ENCODE results near the gene GATA5. TPM values are rescaled to one million over a fixed set of nuclear protein-coding genes. Genes with fewer than 3 reads are reported as not detected.

The GATA5 gene
- total and polyA plus RNA-seq, 10 of the 15 experiments (the other 5 are each of a cell fraction or from before 2014, with no cell fraction given), result not detected

DNA sequence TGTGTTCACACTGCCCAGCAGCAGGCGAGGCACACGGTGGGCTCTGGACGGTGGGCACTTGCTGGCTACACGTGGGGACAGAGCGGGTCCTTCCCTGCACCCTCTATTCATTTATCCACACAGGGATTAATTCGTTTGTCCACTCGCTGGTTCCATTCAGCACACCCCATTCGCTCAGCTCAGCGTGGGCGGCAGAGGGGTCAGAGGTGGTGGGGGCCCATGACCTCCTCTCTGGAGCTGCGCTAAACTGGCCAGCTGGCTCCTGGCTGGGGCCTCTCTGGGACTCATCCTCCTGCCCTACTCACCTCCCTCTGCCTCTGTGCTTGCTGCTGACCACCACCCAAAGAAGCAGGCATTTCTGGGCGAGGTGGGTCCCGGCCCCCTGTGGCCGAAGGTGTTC lies 27.0 kb downstream of the GATA5 start:
- H3K79me2 ChIP-seq (ENCODE audit: control insufficient read depth, insufficient read depth, low read length), result no peaks in the 10 kb centered on the region
- H3K4me1 ChIP-seq (ENCODE audit: control insufficient read depth, insufficient read depth, low read length), result no peaks in the 10 kb centered on the region
- 41% methylated on average over 14 of the region's 14 CpGs for WGBS (ENCODE audit: insufficient coverage, insufficient replicate concordance, low lambda C conversion rate, missing lambda C conversion rate)
- H3K9me3 ChIP-seq (replicated peaks; ENCODE audit: control insufficient read depth, insufficient read depth, low read length), result no peaks in the 10 kb centered on the region
- in situ Hi-C loops (cut with MboI) (no loop called here), intact Hi-C loops (cut with micrococcal nuclease; ENCODE audit: unreplicated experiment) (no loop called here)
- no peak overlapping the region for H3K27ac ChIP-seq (ENCODE audit: control insufficient read depth, insufficient read depth)
- H2AFZ ChIP-seq (ENCODE audit: control insufficient read depth, low read depth, low read length), result no peak overlapping the region
- TF ChIP-seq BCL3 (IDR thresholded peaks at IDR 0.05; ENCODE audit: borderline replicate concordance, insufficient read depth, low read depth, low read length, poor library complexity, severe bottlenecking) (no peak), BCLAF1 (IDR thresholded peaks at IDR 0.05) (no peak), STAT3 (IDR thresholded peaks at IDR 0.05; ENCODE audit: low read depth, low read length) (no peak), SRF (IDR thresholded peaks at IDR 0.05; ENCODE audit: low read depth in 2 of 2, low read length in 2 of 2) (no peak)
- SMC1A ChIA-PET (ENCODE audit: uncharacterized antibody, unreplicated experiment), result no interaction called here
- BruUV-seq (replicated peaks), result no TSS peak
- no peak for DNase-seq (ENCODE audit: low read depth, low spot score)
- ATAC-seq, result no peak
- RAD21 ChIA-PET (ENCODE audit: unreplicated experiment), result no interaction called here
- peaks cover 0 to 2% of the 10 kb centered on the region in 2 experiments; a peak in 2 of 4 replicates for H3K27me3 ChIP-seq (replicated peaks in 1 of 2; ENCODE audit: control insufficient read depth in 2 of 2, insufficient read depth in 2 of 2, low read length in 1 of 2)
- no peak overlapping the region for H3K9ac ChIP-seq (ENCODE audit: control insufficient read depth, insufficient read depth, low read length)
- CTCF ChIA-PET, result no interaction called here
- H3K4me3 ChIP-seq, result no peak overlapping the region
- H3K36me3 ChIP-seq (ENCODE audit: control insufficient read depth in 2 of 2, insufficient read depth in 2 of 2, low read length in 1 of 2), result no peaks in the 10 kb centered on the region
- H3K4me2 ChIP-seq (ENCODE audit: control insufficient read depth, insufficient read depth), result no peak overlapping the region
- FAIRE-seq, result no peak
- POLR2A ChIA-PET, result no interaction called here
- H4K20me1 ChIP-seq (ENCODE audit: control insufficient read depth, insufficient read depth), result no peaks in the 10 kb centered on the region
